MV-4-11 (cell line): Measurements from ENCODE around the gene CLPTM1L.
A peak's percentile ranks its signal among the peaks of the same experiment; 100 is the strongest.
"Not testable (repeated sequence)": the region's sequence is repeated elsewhere in the genome, so short reads cannot be mapped to it uniquely, and the experiment has no call there.

Experiments used
- DNase-seq: peaks from one replicate; lab custom pipeline; 2025; lab: John Stamatoyannopoulos, UW

The CLPTM1L gene

GRCh38 chr5:1326901-1327756 lies 17.8 kb downstream of the CLPTM1L start:
- not testable (repeated sequence) for DNase-seq

DNA sequence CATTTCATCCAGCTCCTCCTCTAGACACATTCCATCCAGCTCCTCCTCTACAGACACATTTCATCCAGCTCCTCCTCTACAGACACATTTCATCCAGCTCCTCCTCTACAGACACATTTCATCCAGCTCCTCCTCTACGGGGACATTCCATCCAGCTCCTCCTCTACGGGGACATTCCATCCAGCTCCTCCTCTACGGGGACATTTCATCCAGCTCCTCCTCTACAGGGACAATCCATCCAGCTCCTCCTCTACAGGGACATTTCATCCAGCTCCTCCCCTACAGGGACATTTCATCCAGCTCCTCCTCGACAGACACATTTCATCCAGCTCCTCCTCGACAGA lies 18.4 kb downstream of the CLPTM1L start:
- DNase-seq = not testable (repeated sequence)

- DNase-seq = no peak
Observed at GRCh38 chr5:1325870-1326531, 18.9 kb downstream of the CLPTM1L start.

DNA sequence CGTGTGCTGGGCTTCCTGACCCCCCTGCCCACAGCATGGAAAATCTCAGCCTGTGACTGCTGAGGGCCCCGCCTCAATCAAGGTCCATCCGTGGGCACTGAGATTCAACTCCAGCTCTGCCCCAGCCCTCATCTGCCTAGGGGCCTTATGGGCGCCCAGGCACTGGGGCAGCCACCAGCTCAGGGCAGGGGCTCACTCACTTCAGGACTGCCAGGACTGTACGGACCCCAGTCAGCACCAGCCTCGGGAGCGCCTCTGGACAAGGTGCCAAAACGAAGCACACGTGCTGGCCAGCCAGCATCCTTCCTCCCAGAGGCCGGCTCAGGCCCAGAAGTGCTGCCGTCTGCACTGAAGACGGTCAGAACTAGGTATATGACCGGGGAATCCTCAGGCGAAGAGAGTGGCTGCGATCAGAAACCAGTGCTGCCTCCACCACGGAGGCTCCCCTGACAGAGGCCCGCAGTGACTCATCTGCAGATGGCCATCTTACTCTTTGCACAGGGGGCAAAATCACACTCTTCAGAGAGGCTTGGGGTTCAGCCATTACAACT lies 19.6 kb downstream of the CLPTM1L start:
- no peak for DNase-seq

DNA sequence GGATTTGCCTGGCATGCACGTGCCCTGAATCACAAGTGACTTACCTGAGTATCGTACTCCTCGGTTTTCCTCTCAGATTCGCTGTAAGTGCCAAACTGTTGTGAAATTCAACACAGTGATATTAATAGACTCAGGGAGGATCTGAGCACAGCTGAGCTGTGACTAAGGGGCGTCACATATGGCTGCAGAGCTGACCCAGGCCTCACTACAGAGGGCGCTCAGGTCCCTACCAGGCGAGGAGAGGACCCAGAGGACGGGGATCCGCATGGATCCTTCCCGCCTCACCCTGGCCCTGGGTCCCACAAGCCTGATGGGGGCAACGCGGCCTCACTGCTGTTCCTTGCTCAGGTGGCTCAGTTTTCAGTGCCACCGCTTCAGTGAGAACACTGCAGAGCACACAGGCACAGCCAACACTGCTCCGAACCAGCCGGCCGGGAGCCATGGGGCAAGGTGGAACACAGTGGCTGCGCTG lies 20.1 kb downstream of the CLPTM1L start:
- DNase-seq = peak; percentile 19

- DNase-seq = no peak
Observed at GRCh38 chr5:1324301-1324700, 20.6 kb downstream of the CLPTM1L start.

- DNase-seq = no peak
Observed at GRCh38 chr5:1323803-1324173, 21.1 kb downstream of the CLPTM1L start.

DNA sequence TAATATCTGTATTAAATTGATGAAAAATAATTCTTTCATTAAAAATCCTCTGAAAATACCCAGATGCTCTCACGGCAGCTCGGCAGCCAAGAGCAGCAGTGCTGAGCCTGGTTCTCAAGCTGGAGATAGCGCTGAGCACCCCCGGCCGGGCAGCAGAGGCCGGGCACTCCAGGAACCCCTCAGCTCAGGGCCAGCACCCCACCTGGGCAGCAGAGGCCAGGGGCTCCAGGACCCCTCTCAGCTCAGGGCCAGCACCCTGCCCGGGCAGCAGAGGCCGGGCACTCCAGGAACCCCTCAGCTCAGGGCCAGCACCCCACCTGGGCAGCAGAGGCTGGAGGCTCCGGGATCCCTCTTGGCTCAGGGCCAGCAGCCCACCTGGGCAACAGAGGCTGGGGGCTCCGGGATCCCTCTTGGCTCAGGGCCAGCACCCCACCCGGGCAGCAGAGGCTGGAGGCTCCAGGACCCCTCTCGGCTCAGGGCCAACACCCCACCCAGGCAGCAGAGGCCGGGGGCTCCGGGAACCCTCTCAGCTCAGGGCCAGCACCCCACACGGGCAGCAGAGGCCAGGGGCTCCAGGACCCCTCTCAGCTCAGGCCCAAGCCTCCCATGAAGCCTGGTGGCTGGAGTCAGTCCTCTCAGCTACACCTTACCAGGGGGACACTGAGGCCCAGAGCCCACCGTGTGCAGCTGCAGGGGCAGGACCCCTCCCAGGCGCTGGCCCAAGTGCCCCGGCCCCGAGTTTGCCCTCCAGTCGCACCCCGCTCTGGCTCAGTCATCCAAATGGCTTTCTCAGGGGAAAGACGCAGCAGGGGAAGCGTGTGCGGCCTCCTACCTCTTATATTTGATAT lies 21.7 kb downstream of the CLPTM1L start:
- DNase-seq = no peak

DNA sequence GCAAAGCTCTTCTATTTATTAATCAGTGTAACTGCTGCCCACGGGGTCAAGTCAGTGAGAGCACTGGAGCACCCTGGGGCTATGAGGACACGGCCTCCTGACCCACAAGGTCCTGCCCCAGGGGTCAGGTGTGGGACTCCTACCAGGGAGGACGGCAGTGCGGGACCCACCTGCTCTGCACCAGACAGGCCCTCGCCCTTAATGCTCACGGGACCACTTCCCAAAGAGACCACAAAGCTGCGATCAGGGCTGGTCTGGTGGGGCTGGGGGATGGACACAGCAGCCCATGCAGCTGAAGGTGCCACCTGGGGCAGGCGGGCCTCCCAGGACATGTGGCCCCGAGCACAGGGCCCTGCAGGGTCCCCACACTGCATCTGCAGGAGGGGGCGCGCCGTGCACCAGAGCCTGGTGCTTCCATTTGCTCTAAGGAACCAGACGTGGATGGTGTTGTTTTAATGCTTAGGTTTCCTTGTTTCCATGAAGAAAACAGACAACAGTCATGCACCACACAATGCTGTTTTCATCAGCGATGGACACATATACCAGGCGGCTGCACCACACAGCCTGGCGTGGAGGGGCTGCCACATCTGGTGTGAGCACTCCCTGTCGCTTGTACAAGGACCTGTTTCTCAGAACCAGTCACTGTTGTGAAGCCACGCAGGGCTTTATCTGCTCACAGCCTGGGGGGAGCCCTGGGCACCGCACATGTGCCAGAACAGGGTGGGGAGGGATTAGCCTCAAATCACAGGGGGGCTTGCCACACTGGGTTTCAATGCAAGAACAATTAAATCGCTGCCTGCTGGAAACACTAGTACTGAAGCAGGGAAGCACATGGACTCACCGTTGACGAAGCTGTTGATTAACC lies 22.6 kb downstream of the CLPTM1L start:
- no peak for DNase-seq

GRCh38 chr5:1321576-1321975 lies 23.3 kb downstream of the CLPTM1L start:
- DNase-seq = no peak

GRCh38 chr5:1320436-1321344 lies 24.2 kb downstream of the CLPTM1L start:
- DNase-seq = no peak

DNA sequence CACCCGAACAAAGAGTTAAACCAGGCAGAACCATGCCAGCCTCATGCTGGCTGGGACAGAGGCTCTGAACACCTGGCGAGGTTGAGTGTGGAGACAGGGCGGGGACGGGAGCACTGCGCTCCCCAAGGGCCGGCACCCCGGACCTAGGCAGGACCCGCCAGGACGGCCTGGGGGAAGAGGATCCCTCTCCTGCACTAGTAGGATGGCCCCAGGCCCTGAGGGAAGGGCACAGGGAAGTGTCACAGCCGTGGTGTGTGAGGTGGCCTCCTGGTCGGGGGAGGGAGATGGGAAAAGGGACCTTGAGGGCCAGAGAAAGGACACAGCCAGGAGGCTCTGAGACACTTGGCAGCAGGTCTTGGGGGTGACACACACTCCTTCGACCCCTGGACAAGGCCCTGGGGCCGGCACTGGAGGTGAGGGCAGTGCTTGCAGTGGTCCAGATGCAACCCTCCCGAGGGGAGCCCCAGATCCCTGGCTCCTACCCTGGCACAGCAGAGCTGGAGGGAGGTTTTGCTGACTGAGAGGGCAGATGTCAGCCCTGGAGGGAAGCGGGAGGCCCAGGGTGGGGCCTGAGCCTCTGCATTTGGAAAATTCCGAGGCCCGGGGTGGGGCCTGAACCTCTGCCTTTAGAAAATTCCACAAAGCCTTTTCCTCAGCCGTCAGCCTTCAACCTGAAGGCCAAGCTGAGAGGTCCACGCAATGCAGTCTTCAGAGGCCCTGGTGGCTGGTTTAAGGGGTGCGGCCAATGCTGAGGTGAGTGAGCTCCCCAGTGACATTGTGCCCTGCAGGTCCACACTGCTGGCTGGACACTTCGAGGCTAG lies 25.3 kb downstream of the CLPTM1L start:
- DNase-seq = no peak

- DNase-seq = peak; percentile 42
Observed at GRCh38 chr5:1318659-1319251, 26.1 kb downstream of the CLPTM1L start.

- DNase-seq = no peak
Observed at GRCh38 chr5:1317921-1318565, 26.9 kb downstream of the CLPTM1L start.

DNA sequence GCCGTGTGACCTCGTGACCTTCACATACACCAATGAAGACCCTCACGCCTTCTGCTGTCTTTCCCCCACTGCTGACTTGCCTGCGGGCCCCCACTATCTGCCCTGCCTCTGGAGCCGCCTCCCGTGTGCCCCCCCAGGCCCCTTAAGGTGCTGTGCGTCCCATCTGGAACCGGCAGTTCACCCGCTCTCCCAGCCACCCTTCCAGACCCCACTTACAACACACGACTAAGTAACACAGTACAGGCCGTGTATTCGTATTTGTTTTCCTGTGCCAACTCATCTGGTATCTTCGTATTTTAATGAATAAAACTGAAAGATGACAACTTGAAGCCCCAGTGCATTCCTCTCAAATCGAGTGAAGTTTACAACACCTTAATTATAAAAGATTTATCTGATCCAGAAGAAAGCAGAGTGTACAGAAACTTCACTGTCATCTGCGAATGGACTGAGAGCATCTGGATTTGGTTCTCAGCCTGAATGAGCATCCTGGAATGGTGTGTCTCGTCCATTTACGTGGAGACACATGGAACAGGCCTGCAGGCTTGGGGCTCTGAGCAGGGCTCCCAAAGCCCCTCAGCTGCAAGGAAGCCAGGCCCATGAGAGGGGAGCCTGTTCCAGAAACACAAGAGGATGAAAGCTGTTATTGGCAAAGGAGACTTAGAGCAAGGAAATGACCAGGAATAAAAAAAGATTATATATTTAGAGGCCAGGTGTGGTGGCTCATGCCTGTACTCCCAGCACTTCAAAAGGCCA lies 28.1 kb downstream of the CLPTM1L start:
- no peak for DNase-seq

DNA sequence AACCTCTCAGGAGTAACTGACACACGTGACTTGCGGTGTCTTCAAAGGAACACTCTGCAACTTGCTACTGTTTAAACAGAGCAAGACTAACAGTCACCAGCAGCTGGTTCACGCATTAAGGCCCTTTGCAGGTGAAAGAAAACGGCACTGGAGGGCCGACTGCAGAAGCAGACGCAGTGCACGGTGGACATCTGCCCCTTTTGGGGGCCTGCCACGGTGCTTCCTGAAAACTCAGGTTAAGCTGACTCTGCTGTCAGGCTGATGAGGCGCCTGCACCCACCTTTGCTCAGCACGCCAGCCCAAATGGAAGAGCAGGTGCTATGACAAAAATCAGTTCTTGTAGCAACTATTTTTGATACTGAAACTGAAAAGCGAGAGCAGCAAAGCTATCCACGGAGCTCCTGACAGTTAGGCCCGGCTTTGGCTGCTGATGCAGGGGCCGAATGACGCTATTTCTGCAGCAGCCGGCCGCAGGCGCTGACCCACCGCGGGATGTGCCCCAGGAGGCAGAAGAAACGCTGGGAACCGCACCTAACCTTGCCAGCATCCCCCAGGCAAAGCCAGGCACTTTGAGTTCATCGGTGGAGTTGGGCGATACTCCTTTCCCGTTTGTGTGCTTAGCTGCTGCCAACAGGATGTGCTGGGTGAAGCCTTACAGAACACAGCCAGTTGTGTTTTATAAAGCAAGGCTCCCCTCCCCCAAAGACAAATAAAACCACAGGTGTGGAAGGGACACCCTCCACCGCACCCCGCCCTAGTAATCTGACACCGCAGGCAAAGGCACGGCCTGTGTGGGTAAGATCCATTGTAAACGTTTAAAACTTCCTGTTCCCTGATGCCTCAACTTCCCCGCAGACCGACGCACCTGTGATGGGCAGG lies 29.0 kb downstream of the CLPTM1L start:
- DNase-seq = no peak
